T-helper 9 cell (primary cell): ENCODE results near the gene AFF1.

ENCODE experiments used
- DNase-seq: peaks from one replicate; pipeline ENCODE4 v3.0.0-alpha.2; 2020

The AFF1 gene

DNA sequence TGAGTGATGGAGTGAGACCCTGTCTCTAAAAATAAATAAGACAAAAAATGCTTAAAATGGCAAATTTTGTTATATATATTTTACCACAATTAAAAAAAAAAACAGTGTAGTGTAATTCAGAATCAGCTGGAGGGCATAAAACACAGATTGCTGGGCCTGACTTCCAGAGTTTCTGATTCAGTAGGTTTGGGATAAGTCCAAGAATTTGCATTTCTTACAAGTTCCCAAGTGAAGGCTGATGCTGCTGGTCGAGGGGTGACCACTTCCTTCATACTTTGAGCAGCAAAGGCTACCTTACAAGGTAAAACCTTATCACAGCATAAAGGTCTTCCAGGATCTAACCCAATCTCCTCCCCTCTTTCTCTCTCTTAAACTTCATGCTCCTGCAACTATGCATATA lies 244.9 kb downstream of the AFF1 start:
- DNase-seq = no peak

DNA sequence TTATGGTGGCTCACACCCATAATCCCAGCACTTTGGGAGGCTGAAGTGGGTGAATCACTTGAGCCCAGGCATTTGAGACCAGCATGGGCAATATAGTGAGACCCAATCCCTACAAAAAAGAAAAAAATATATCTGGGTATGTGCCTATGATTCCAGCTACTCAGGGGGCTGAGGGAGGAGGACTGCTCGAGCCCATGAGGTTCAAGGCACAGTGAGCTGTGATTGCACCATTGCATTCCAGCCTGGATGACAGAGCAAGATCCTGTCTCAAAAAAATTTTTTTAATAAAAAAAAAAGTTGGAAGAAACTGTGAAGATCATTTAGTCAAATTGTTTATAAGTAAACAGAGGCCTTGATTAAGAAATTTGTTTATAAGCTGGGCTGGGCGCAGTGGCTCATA lies 246.0 kb downstream of the AFF1 start:
- DNase-seq = no peak

DNA sequence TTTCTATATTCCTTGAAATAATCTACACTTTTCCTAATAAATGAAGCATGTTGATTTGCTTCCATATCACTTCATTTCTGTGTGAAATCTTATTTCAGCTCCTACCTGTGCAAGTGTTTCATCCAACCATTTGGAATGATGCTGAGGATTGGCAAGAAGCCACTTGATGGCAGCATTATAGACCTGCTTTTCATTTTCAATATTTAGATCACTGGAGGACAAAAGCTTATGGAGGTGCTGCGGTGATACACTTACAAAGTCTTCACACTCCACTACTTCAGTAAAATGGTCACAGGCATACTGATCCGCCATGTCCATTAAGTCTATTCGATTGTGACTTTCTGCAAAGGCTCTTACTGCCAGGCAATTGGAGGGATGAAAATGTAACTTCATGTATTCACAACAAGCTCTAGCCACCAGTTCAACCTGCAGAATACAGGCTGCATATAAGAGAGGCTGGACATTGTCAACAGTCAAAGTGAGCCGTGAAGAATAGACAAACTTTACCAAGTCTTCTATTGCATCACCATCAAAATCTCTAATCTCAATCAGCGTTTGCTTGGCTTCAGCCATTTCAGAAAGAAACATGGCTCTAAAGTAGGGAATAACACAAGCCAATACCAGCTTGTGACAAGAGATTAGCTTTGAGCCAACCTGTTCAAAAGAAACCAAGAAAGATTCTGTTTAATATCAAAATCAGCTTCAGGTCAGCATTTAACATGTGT lies 250.5 kb downstream of the AFF1 start:
- DNase-seq = no peak

DNA sequence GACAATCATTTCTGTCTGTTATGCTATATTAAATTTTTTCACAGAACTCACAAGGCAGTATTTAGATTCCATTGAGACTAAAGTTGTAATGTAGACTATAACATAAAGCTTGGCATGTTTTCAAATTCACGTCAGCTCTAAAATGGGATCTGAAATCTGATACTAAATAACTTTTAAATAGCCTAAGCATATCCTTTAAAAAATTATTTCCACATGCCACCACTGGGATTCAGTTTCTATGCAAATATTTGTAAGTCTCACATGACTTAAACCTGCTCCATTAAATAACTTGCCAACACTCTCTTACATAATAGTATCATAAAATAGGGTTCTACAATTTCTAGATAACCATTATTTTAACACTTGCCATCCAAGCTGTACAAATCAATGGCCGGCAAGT lies 253.2 kb downstream of the AFF1 start:
- DNase-seq = no peak

DNA sequence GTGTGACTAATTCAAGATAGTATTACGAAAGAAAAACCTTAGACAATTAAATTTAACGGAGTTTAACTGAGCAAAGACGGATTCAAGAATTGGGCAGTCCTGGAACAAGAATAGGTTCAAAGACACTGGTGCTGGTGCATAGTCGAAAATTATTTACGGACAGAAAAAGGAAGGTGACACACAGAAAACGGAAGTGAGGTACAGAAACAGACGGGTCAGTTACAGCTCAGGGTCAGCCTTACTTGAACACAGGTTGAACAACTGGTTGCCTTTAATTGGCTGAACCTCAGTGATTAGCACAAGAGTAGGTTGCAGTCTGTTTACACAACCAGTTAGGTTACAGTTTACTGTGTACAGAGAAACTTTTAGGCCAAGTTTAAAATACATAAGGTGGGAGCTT lies 254.1 kb downstream of the AFF1 start:
- no peak for DNase-seq
